T47D (cell line): Measurements from ENCODE around the gene ST3GAL4.
A peak's percentile ranks its signal among the peaks of the same experiment; 100 is the strongest.

Experiments
- DNase-seq, 2 experiments: peaks; one replicate each; pipeline versions ENCODE4 v3.0.0 to v3.0.0-alpha.2; 2011 to 2012; ENCODE audit warnings: low read depth in 1 of 2, low spot score in 1 of 2
- JUND ChIP-seq: IDR thresholded peaks from 2 replicates; pipeline ENCODE4 v1.6.1; 2012; ENCODE audit warnings: low read depth
- in situ Hi-C: cut with HindIII; loops from 2 replicates; pipeline ENCODE4 v1.10.0; 2016; ENCODE audit warnings: low sequenced_read_pairs, low pct_unique_long_range_greater_than_20kb

The ST3GAL4 gene

DNA sequence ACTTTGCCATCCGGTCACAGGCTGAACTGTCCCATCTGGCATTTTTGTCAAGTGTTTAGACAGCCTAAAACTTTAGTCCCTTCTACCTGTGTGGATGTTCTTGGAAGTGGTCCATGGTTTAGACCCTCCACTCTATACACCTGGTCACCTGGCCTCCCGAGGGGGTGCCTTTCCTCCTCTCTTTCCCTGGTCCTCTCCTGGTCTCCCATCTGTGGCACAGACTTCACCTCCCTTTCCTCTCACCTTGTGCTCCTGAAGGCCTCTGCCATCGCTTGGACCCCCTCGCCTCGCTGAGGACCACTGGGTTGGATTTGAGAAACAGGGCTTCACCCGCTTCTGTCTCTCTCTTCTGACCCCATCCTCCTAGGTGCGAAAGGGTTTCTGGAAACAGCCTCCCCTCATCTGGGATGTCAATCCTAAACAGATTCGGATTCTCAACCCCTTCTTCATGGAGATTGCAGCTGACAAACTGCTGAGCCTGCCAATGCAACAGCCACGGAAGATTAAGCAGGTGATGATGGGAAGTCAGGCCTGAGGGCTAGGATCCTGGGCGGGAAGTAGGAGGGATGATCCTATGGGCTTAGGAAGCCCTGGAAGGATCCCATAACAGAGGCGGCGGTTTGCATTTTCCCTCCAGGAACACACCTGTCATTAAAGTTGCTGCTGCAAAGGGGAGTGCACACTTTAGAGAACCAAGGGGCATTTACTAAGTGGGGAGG is 53.6 kb downstream of the ST3GAL4 start:
- TF ChIP-seq JUND: no peak
- in situ Hi-C loops: no loop called here
- no peak for DNase-seq

DNA sequence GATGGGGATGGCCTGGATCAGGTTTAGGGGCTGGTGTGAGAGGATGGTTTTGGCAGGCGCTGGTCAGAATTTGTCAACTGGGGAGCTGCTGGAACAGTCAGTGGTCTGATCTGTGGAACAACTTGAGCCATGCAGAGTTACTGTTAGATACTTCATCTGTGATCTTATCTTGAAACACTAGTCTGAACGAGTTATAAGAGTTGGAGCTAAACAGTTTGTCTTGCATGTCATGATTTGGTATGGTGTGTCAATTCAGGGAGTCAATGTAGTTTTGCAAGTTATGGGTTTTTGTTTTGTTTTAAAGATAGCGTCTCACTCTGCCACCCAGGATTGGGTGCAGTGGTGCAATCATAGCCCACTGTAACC is 54.1 kb downstream of the ST3GAL4 start:
- DNase-seq: no peak
- no peak for TF ChIP-seq JUND
- in situ Hi-C loops: no loop called here

DNA sequence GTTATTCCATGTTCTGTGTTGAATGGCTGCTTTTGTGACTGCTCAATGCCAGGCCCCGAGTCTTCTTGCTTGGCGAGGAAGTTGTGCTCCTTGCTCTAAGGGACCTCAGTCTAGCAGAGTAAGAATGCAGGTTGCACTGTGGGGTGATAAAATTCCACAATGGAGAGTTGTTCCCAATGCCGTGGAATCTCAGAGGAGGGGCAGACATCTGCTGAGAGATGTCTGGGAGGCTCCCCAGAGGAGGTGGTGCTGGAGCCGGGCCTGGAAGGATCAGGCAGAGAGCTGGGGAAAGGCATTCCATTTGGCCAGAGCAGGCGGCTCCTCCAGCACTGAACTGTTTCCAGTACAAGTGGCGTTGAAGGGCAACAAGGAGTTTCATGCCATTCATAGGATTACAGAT is 55.2 kb downstream of the ST3GAL4 start:
- in situ Hi-C loops: no loop called here
- TF ChIP-seq JUND: no peak
- DNase-seq: no peak

DNA sequence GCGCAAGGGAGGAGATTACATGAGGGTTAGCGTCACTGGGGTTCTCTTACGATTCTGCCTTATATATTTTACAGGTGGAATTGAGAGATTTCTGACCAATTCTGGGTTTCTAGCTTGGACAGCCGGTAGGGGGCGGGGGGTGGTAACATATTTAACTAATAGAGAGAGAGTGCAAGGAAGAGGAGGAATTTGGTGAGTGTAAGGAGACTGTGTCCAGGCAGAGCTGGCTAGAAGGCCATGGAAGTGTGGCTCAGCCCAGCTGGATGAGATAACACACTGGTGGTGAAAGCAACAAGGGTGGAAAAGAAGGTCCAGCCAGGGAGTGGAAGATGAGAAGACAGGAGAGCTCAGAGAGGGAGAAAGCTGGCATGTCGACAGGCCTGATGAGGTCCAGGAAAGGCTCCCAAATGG is 56.5 kb downstream of the ST3GAL4 start:
- in situ Hi-C loops: no loop called here
- TF ChIP-seq JUND: no peak
- no peak for DNase-seq

DNA sequence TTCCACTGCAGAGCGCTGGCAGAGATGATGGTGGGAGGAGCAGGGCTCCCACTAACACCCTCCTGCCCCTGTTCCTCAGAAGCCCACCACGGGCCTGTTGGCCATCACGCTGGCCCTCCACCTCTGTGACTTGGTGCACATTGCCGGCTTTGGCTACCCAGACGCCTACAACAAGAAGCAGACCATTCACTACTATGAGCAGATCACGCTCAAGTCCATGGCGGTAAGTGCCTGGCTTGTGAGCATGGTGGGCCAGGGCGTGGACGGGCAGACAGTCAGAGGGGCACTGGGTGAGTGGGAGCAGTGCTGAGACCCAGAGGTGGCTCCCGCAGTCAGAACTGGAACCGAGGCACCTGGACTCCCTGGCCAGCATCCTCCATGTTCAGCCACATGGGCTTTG is 57.9 kb downstream of the ST3GAL4 start:
- in situ Hi-C loops: no loop called here
- TF ChIP-seq JUND: no peak
- DNase-seq: no peak

DNA sequence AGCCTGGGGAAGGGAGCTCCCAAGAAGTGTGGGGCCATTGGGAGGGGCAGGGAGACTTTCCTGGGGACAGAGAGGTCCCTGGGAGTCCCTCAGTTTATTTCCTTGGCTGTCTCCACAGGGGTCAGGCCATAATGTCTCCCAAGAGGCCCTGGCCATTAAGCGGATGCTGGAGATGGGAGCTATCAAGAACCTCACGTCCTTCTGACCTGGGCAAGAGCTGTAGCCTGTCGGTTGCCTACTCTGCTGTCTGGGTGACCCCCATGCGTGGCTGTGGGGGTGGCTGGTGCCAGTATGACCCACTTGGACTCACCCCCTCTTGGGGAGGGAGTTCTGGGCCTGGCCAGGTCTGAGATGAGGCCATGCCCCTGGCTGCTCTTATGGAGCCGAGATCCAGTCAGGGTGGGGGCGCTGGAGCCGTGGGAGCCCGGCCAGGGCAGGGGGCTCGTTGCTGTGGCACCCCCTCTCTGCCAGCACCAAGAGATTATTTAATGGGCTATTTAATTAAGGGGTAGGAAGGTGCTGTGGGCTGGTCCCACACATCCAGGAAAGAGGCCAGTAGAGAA is 58.4 kb downstream of the ST3GAL4 start:
- no peak for DNase-seq
- in situ Hi-C loops: no loop called here
- no peak for TF ChIP-seq JUND

DNA sequence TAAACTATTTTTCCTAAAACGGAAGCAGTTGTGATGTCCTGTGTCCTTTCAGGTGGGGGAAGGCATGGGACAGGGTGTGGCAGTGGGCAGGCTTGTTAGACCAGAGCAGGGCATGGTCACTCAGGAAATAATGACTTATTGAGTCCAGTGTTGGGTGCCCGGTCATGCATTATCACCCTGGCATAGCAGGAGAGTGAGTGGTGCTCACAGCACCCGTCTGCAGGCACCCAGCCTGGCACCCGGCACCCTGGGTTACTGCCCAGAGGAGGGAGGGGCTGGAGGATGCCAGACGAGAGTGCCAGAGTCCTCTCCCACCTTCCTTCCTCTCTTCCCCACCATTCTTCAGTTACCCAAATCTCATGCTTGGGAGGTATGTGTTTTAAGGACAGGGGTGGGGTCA is 59.1 kb downstream of the ST3GAL4 start:
- DNase-seq: no peak
- in situ Hi-C loops: no loop called here

DNA sequence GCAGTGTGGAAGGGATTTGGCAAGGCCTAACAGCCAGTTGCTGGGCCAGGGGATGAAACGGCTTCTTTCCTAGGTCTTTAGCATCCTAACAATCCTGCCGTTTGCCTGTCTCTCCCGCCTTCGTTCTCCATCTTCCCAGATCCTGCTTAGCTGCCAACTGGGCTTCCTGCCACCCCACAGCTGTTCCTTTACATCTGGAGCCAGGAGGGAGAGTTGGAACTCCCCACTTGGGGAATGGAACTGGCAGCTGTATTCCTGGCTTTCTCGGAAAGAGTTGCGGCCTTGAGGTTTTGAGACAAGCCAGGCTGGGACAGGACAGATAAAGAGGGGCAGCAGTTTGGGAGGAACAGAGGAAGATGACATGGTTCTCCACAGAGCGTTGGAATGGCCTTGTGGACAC is 59.6 kb downstream of the ST3GAL4 start:
- DNase-seq: no peak
- TF ChIP-seq JUND: no peak
- in situ Hi-C loops: no loop called here

More for the DNA sequence above, 59.1 kb downstream of the ST3GAL4 start:
- TF ChIP-seq JUND: no peak

DNA sequence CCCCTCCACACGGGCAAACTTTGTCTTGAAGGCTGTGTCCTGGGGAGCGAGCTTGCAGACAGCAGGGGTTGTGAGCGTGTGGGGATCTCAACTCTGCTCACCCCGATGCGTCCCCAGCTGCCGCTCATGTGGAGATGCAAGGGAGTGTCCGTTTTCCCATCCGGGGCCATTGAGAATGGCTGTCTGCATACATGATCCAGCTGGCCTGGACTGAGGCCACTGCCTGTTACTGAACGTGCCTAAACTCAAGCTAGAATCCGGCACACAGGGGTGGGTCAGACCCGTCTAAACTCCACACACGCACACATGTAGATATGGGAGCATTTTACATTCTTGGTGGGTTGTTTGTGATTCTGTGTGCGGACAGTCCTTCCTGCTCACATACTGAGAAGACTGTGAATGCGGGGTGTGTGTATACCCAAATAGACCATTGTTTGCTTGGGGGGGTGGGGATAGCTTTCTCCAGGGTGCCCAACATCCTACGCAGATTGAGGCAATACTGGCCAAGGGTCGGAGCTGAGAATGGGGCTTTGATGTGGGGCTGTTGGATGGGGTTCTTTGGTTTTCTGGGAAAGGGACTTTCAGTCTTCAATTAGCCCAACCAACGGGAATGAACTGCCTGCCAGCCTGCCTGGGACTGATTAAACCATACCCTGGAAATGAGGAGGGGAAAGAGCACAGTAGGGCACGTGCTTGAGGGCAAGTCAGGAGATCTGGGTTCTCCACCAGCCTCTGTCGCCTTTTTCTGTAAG is 60.4 kb downstream of the ST3GAL4 start:
- TF ChIP-seq JUND: no peak
- DNase-seq: no peak
- in situ Hi-C loops: no loop called here

DNA sequence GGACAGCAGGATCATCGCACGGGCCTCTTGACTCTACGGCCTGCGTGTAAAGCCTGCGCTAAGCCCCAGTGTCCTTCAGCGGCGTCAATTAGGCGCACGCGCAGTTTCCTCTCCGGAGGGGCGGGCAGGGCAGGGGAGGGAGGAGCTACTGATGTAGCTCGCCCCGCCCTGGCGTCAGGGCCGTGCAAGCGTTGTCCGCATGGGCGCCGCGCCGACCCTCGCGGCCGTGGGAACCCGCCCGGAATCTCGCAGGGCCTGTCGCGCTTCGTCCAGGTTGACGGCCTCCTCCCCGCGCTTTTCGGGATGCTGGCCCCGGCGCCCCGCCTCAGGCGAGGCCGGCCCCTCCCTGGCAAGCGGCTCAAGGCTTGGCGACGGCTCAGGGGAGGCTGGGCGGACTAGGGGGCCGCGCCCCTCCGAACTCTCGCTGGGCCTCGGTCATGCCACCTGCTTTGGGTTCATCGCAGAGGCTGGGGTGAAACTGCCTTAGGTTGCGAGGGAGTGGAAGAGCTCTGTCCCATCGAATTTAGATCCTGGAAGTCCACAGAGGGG is 61.1 kb downstream of the ST3GAL4 start:
- in situ Hi-C loops: no loop called here
- no peak for TF ChIP-seq JUND
- no peak for DNase-seq

DNA sequence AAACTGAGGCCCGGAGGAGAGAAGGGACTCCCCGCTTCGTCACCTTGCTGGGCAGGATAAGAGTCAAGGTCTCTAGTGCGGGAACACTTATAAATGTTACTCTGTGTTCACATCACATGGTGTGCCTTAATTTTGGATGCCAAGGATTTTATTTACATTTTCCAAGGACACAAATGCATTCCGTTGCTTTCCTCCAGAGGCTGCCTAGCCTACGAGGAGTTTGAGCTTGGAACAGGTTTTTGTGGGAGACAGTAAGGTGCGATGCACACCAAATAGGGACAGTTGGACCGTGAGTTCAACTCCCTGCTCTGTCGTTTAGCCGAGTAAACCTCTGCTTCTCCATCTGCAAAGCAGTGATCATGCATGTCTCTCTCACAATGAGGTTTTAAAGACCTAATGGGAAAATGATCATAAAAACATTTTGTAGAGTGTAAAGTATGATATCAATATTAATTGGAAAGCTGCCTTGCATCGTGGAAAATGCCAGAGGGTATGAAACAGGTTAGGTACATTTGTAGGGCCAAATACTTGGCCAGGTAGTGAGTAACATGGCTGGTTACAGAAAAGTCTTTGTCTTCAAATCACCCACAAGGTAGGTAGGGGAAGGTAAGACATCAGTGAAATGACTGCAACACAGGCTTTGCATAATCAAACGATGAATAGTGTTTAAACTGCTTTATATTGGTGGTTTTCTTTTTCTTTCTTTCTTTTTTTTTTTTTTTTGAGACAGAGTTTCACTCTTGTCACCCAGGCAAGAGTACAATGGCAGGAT is 61.8 kb downstream of the ST3GAL4 start:
- TF ChIP-seq JUND: no peak
- in situ Hi-C loops: no loop called here
- peak in 1 of 2 experiments; percentile 64 for DNase-seq

DNA sequence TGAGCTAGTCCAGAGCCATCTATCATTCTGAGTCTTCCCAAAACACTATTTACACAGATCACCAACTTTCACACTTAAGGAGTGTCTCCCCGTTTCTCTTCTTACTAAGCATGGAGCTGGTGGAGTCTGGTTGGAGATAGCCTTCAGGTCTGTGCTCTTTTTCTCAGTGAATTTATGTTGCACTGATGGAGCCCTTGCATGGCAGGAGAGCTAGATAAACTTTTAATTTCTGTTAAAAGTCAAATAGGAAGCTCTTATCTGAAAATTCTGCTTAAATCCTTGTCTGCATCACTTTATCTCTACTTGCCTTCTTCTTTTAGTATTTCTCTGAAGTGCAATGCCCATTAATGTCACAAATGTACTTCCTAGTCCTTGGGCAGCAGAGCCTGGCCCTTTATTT is 63.4 kb downstream of the ST3GAL4 start:
- in situ Hi-C loops: no loop called here
- no peak for TF ChIP-seq JUND
- DNase-seq: no peak
